ENCODE data around the gene TGIF1.
"Not testable (repeated sequence)": the region's sequence is repeated elsewhere in the genome, so short reads cannot be mapped to it uniquely, and the experiment has no call there.

Gene TGIF1

GRCh38 chr18:3457261-3457724, 7.3 kb downstream of the TGIF1 start:
- DNase-seq, result no peak

- no peak for DNase-seq
These were observed 8.4 kb downstream of the TGIF1 start for GRCh38 chr18:3458378-3458777.

- DNase-seq, result peak in 1 of 2 experiments; percentile 17
These were observed 9.2 kb downstream of the TGIF1 start for GRCh38 chr18:3458952-3459853.

GRCh38 chr18:3460823-3461398, 10.9 kb downstream of the TGIF1 start:
- DNase-seq, result no peak

- DNase-seq, result no peak
These were observed 11.7 kb downstream of the TGIF1 start for GRCh38 chr18:3461704-3462103.

- DNase-seq, result no peak
These were observed 13.1 kb downstream of the TGIF1 start for GRCh38 chr18:3463051-3463450.

GRCh38 chr18:3466045-3466444, 16.1 kb downstream of the TGIF1 start:
- no peak for DNase-seq

- DNase-seq, result no peak
These were observed 16.9 kb downstream of the TGIF1 start for GRCh38 chr18:3466872-3467271.

- no peak for DNase-seq
These were observed 18.2 kb downstream of the TGIF1 start for GRCh38 chr18:3468066-3468705.

- no peak for DNase-seq
These were observed 18.9 kb downstream of the TGIF1 start for GRCh38 chr18:3468833-3469232.

GRCh38 chr18:3471141-3471648, 21.2 kb downstream of the TGIF1 start:
- no peak for DNase-seq

- not testable (repeated sequence) for DNase-seq
These were observed 22.1 kb downstream of the TGIF1 start for GRCh38 chr18:3472121-3472520.

- DNase-seq, result peak; percentile 17 to 18
These were observed 22.9 kb downstream of the TGIF1 start for GRCh38 chr18:3472681-3473544.

GRCh38 chr18:3478262-3478978, 28.4 kb downstream of the TGIF1 start:
- no peak for DNase-seq

- DNase-seq, result no peak
These were observed 30.1 kb downstream of the TGIF1 start for GRCh38 chr18:3479978-3480509.

GRCh38 chr18:3480827-3481573, 31.0 kb downstream of the TGIF1 start:
- no peak for DNase-seq

- DNase-seq, result peak in 1 of 2 experiments; percentile 43
These were observed 31.8 kb downstream of the TGIF1 start for GRCh38 chr18:3481696-3482210.

GRCh38 chr18:3482258-3482657, 32.3 kb downstream of the TGIF1 start:
- no peak for DNase-seq

- DNase-seq, result no peak
These were observed 35.5 kb downstream of the TGIF1 start for GRCh38 chr18:3485153-3486149.
